Naive thymus-derived CD4-positive, alpha-beta T cell (primary cell): ENCODE measurements around the gene PARM1. TPM values are rescaled to one million over a fixed set of nuclear protein-coding genes. Genes with fewer than 3 reads are reported as not detected.

Experiments
- ATAC-seq: fragments of 150-1000 bp; cut with Tn5 transposase; 2 replicates; pipeline ENCODE4 v1.10.0; 2021; ENCODE audit warnings: mild to moderate bottlenecking, moderate library complexity
- CTCF ChIA-PET: fragments of 350-600 bp; sonication (Branson Sonifier 250); formaldehyde crosslinking; loops from one replicate; lab custom pipeline; 2021; ENCODE audit warnings: antibody characterized with exemption; lab: Charles Lee
- POLR2A ChIA-PET: fragments of 350-600 bp; sonication (Branson Sonifier 250); formaldehyde crosslinking; loops from one replicate; lab custom pipeline; 2021; ENCODE audit warnings: antibody characterized with exemption, inconsistent platforms; lab: Charles Lee
- DNase-seq, 9 donors: peaks; one replicate each; pipeline versions ENCODE4 v3.0.0 to v3.0.0-alpha.2; 2020 to 2022; ENCODE audit warnings: mixed read lengths in 1 of 9
- H3K27ac ChIP-seq: one replicate; pipeline ENCODE4 v1.7.0; 2013; ENCODE audit warnings: mild to moderate bottlenecking, low read depth, low read length, moderate library complexity
- H3K27me3 ChIP-seq, 2 donors: one replicate each; pipeline ENCODE4 v1.7.0; 2013; ENCODE audit warnings: low read length in 2 of 2, mild to moderate bottlenecking in 2 of 2, moderate library complexity in 2 of 2; ENCODE audit not compliant: control insufficient read depth in 2 of 2, insufficient read depth in 2 of 2
- H3K36me3 ChIP-seq, 3 experiments: 1 replicate in 2 of 3; 2 replicates in 1 of 3; pipeline ENCODE4 v1.7.0; 2013; ENCODE audit warnings: low read length in 3 of 3, mild to moderate bottlenecking in 3 of 3, moderate library complexity in 1 of 3; ENCODE audit not compliant: insufficient read depth in 3 of 3, control insufficient read depth in 2 of 3
- H3K4me1 ChIP-seq, 2 donors: one replicate each; pipeline ENCODE4 v1.7.0; 2013; ENCODE audit warnings: low read length in 2 of 2, mild to moderate bottlenecking in 2 of 2, moderate library complexity in 1 of 2; ENCODE audit not compliant: control insufficient read depth in 2 of 2, insufficient read depth in 2 of 2
- H3K4me3 ChIP-seq: 2 replicates; pipeline ENCODE4 v1.7.0; 2013; ENCODE audit warnings: mild to moderate bottlenecking, low read length
- H3K9me3 ChIP-seq, 3 experiments: 1 replicate in 2 of 3; 2 replicates in 1 of 3; pipeline ENCODE4 v1.7.0; 2013; ENCODE audit warnings: low read length in 3 of 3; ENCODE audit not compliant: control insufficient read depth in 2 of 3
- H3K27ac Mint-ChIP-seq, 9 donors: one replicate each; pipeline ENCODE4 v1.8.0; 2020 to 2022; ENCODE audit warnings: mixed read lengths in 9 of 9, mild to moderate bottlenecking in 8 of 9, moderate library complexity in 5 of 9, inconsistent platforms in 2 of 9
- H3K27me3 Mint-ChIP-seq, 5 donors: one replicate each; pipeline ENCODE4 v1.8.0; 2021 to 2022; ENCODE audit warnings: mixed read lengths in 5 of 5, mild to moderate bottlenecking in 1 of 5
- H3K36me3 Mint-ChIP-seq, 5 donors: one replicate each; pipeline ENCODE4 v1.8.0; 2020 to 2022; ENCODE audit warnings: mixed read lengths in 5 of 5, mild to moderate bottlenecking in 3 of 5, inconsistent platforms in 1 of 5
- H3K4me1 Mint-ChIP-seq, 7 donors: one replicate each; pipeline ENCODE4 v1.8.0; 2020 to 2022; ENCODE audit warnings: mixed read lengths in 7 of 7, mild to moderate bottlenecking in 3 of 7, inconsistent platforms in 1 of 7
- H3K4me3 Mint-ChIP-seq, 10 donors: one replicate each; pipeline ENCODE4 v1.8.0; 2020 to 2022; ENCODE audit warnings: mild to moderate bottlenecking in 10 of 10, mixed read lengths in 10 of 10, moderate library complexity in 6 of 10, inconsistent platforms in 2 of 10
- H3K9me3 Mint-ChIP-seq, 11 donors: one replicate each; pipeline ENCODE4 v1.8.0; 2020 to 2022; ENCODE audit warnings: mixed read lengths in 11 of 11, mild to moderate bottlenecking in 4 of 11, inconsistent platforms in 1 of 11, moderate library complexity in 1 of 11
- intact Hi-C, 2 donors: fragments of 100-400 bp; cut with micrococcal nuclease; formaldehyde crosslinking; loops; one replicate each; pipeline ENCODE4 v1.15.1; 2023
- polyA plus RNA-seq, 2 donors: library from polyadenylated mRNA; unstranded; fragments of 300-500 nt; fragmentation: Illumina TruSeq; gene quantifications; one replicate each; pipeline ENCODE4 v1.2.3, GENCODE V29; 2021
- total RNA-seq, 6 experiments: library from RNA in 5 of 6; stranded (reverse) in 5 of 6; gene quantifications; 1 replicate in 5 of 6; 2 replicates in 1 of 6; pipeline ENCODE4 v1.2.3 and lab custom pipeline; 2021 to 2026

Gene PARM1
- total and polyA plus RNA-seq, 7 experiments from 2014 or later, result 0.03 to 0.91 (median 0.26) TPM; not detected in 3

- DNase-seq (no peak), ATAC-seq (no peak)
- intact Hi-C loops, result no loop called here
- Mint-ChIP-seq H3K27ac (no peak overlapping the region), H3K27me3 (peaks cover 0 to 6% (median 0%) of the 10 kb centered on the region in 5 donors), H3K9me3 (peaks cover 0 to 14% (median 5%) of the 10 kb centered on the region in 11 donors), H3K4me3 (no peak overlapping the region), H3K36me3 (peaks cover 0 to 4% (median 0%) of the 10 kb centered on the region in 5 donors), H3K4me1 (no peaks in the 10 kb centered on the region)
- Histone ChIP-seq H3K4me1 (no peaks in the 10 kb centered on the region), H3K9me3 (no peaks in the 10 kb centered on the region), H3K27ac (no peak overlapping the region), H3K27me3 (no peaks in the 10 kb centered on the region), H3K36me3 (no peaks in the 10 kb centered on the region), H3K4me3 (no peak overlapping the region)
- ChIA-PET POLR2A (no interaction called here), CTCF (no interaction called here)
These were observed 138.4 kb downstream of the PARM1 start for GRCh38 chr4:75071317-75071716.

- no peak for ATAC-seq
These were observed 148.0 kb downstream of the PARM1 start for GRCh38 chr4:75080888-75081287.

GRCh38 chr4:75081561-75081960, 148.6 kb downstream of the PARM1 start:
- H3K4me3 ChIP-seq, result no peak overlapping the region
- intact Hi-C loops, result no loop called here
- Mint-ChIP-seq H3K27ac (no peak overlapping the region), H3K27me3 (peaks cover 0 to 5% (median 0%) of the 10 kb centered on the region in 5 donors), H3K9me3 (peaks cover 0 to 9% (median 3%) of the 10 kb centered on the region in 11 donors), H3K36me3 (no peaks in the 10 kb centered on the region), H3K4me1 (no peaks in the 10 kb centered on the region), H3K4me3 (no peak overlapping the region)
- DNase-seq (no peak), ATAC-seq (no peak)
- no peaks in the 10 kb centered on the region for H3K36me3 ChIP-seq
- ChIA-PET CTCF (no interaction called here), POLR2A (no interaction called here)
- H3K27me3 ChIP-seq, result no peaks in the 10 kb centered on the region
- H3K27ac ChIP-seq, result no peak overlapping the region
- no peaks in the 10 kb centered on the region for H3K4me1 ChIP-seq
- no peaks in the 10 kb centered on the region for H3K9me3 ChIP-seq

More at GRCh38 chr4:75080888-75081287, 148.0 kb downstream of the PARM1 start:
- no peaks in the 10 kb centered on the region for H3K4me1 Mint-ChIP-seq
- intact Hi-C loops, result no loop called here
- peaks cover 0 to 5% (median 0%) of the 10 kb centered on the region in 5 donors for H3K27me3 Mint-ChIP-seq
- POLR2A ChIA-PET, result no interaction called here
- CTCF ChIA-PET, result no interaction called here
- Histone ChIP-seq H3K27me3 (no peaks in the 10 kb centered on the region), H3K27ac (no peak overlapping the region), H3K4me1 (no peaks in the 10 kb centered on the region), H3K36me3 (no peaks in the 10 kb centered on the region), H3K9me3 (no peaks in the 10 kb centered on the region), H3K4me3 (no peak overlapping the region)
- no peaks in the 10 kb centered on the region for H3K36me3 Mint-ChIP-seq
- no peak overlapping the region for H3K27ac Mint-ChIP-seq
- DNase-seq, result no peak
- peaks cover 0 to 9% (median 3%) of the 10 kb centered on the region in 11 donors for H3K9me3 Mint-ChIP-seq
- H3K4me3 Mint-ChIP-seq, result no peak overlapping the region

GRCh38 chr4:75087416-75087815, 154.5 kb downstream of the PARM1 start:
- Mint-ChIP-seq H3K27ac (no peak overlapping the region), H3K36me3 (no peaks in the 10 kb centered on the region), H3K4me3 (no peak overlapping the region), H3K9me3 (peaks cover 2 to 10% (median 3%) of the 10 kb centered on the region in 11 donors), H3K27me3 (peaks cover 0 to 5% (median 0%) of the 10 kb centered on the region in 5 donors), H3K4me1 (no peaks in the 10 kb centered on the region)
- CTCF ChIA-PET, result no interaction called here
- Histone ChIP-seq H3K4me1 (no peaks in the 10 kb centered on the region), H3K27ac (no peak overlapping the region), H3K4me3 (no peak overlapping the region), H3K36me3 (no peaks in the 10 kb centered on the region), H3K9me3 (no peaks in the 10 kb centered on the region), H3K27me3 (no peaks in the 10 kb centered on the region)
- intact Hi-C loops, result no loop called here
- DNase-seq, result no peak
- ATAC-seq, result no peak
- POLR2A ChIA-PET, result no interaction called here

GRCh38 chr4:75087865-75088264, 154.9 kb downstream of the PARM1 start:
- Mint-ChIP-seq H3K36me3 (no peaks in the 10 kb centered on the region), H3K27me3 (peaks cover 0 to 5% (median 0%) of the 10 kb centered on the region in 5 donors), H3K27ac (no peak overlapping the region), H3K4me3 (no peak overlapping the region), H3K4me1 (no peaks in the 10 kb centered on the region), H3K9me3 (peaks cover 2 to 13% (median 5%) of the 10 kb centered on the region in 11 donors)
- POLR2A ChIA-PET, result no interaction called here
- Histone ChIP-seq H3K4me3 (no peak overlapping the region), H3K36me3 (no peaks in the 10 kb centered on the region), H3K9me3 (no peaks in the 10 kb centered on the region), H3K4me1 (no peaks in the 10 kb centered on the region), H3K27me3 (no peaks in the 10 kb centered on the region), H3K27ac (no peak overlapping the region)
- no peak for DNase-seq
- no peak for ATAC-seq
- CTCF ChIA-PET, result no interaction called here
- intact Hi-C loops, result no loop called here

- CTCF ChIA-PET, result no interaction called here
- H3K9me3 ChIP-seq, result no peaks in the 10 kb centered on the region
- no peak overlapping the region for H3K27ac ChIP-seq
- Mint-ChIP-seq H3K9me3 (peaks cover 2 to 14% (median 5%) of the 10 kb centered on the region in 11 donors), H3K4me3 (no peak overlapping the region), H3K27me3 (peaks cover 0 to 5% (median 0%) of the 10 kb centered on the region in 5 donors), H3K27ac (no peak overlapping the region), H3K36me3 (no peaks in the 10 kb centered on the region), H3K4me1 (no peaks in the 10 kb centered on the region)
- ATAC-seq (no peak), DNase-seq (no peak)
- no peaks in the 10 kb centered on the region for H3K4me1 ChIP-seq
- no peak overlapping the region for H3K4me3 ChIP-seq
- POLR2A ChIA-PET, result no interaction called here
- intact Hi-C loops, result no loop called here
- H3K36me3 ChIP-seq, result no peaks in the 10 kb centered on the region
- H3K27me3 ChIP-seq, result no peaks in the 10 kb centered on the region
These were observed 156.3 kb downstream of the PARM1 start for GRCh38 chr4:75089206-75089605.

GRCh38 chr4:75099321-75099720, 166.4 kb downstream of the PARM1 start:
- Mint-ChIP-seq H3K9me3 (peaks cover 9 to 58% (median 22%) of the 10 kb centered on the region in 11 donors), H3K36me3 (peaks cover 0 to 6% (median 0%) of the 10 kb centered on the region in 5 donors), H3K4me3 (no peak overlapping the region), H3K27me3 (no peaks in the 10 kb centered on the region), H3K27ac (no peak overlapping the region), H3K4me1 (no peaks in the 10 kb centered on the region)
- POLR2A ChIA-PET, result no interaction called here
- no peaks in the 10 kb centered on the region for H3K4me1 ChIP-seq
- CTCF ChIA-PET, result no interaction called here
- no peaks in the 10 kb centered on the region for H3K27me3 ChIP-seq
- DNase-seq (no peak), ATAC-seq (no peak)
- intact Hi-C loops, result no loop called here
- no peaks in the 10 kb centered on the region for H3K36me3 ChIP-seq
- peaks cover 0 to 4% (median 0%) of the 10 kb centered on the region in 3 experiments for H3K9me3 ChIP-seq
- H3K4me3 ChIP-seq, result no peak overlapping the region
- no peak overlapping the region for H3K27ac ChIP-seq
